Urinary bladder (tissue), 4 donors: ENCODE measurements around the gene ETNK2. TPM values are rescaled to one million over a fixed set of nuclear protein-coding genes. Genes with fewer than 3 reads are reported as not detected.
A peak's percentile ranks its signal among the peaks of the same experiment; 100 is the strongest.

Source experiments
- DNase-seq: peaks from one replicate; pipeline ENCODE4 v3.0.0-alpha.2; 2015; ENCODE audit errors: extremely low spot score
- H3K27ac ChIP-seq: one replicate; pipeline ENCODE4 v1.5.1; 2013; ENCODE audit warnings: low read depth, mild to moderate bottlenecking, moderate library complexity
- H3K36me3 ChIP-seq: one replicate; pipeline ENCODE4 v1.6.1; 2013; ENCODE audit warnings: mild to moderate bottlenecking, moderate library complexity; ENCODE audit not compliant: insufficient read depth
- H3K4me1 ChIP-seq: one replicate; pipeline ENCODE4 v1.6.1; 2013; ENCODE audit warnings: mild to moderate bottlenecking, moderate library complexity; ENCODE audit not compliant: insufficient read depth
- H3K4me3 ChIP-seq: one replicate; pipeline ENCODE4 v1.5.1; 2013; ENCODE audit warnings: low read depth, low read length
- WGBS: extraction: QIAGEN DNeasy Blood & Tissue Kit; methylation state at CpG from one replicate; pipeline ENCODE4 v1.1.7; 2013; 5-methylcytosine and 5-hydroxymethylcytosine counted together
- polyA plus RNA-seq: library from polyadenylated mRNA; stranded (reverse); fragments of 200-250 nt; gene quantifications from one replicate; pipeline ENCODE4 v1.2.3, GENCODE V29; 2013
- total RNA-seq: library from RNA; depleted of rRNA; stranded (reverse); fragments of >200 nt; gene quantifications from one replicate; pipeline ENCODE4 v1.2.3, GENCODE V29; 2014
- donor health status: healthy with polysubstance abuse.
- donor health status: healthy.

ETNK2 gene
- total and polyA plus RNA-seq, 2 donors = 7.7 to 25.8 TPM

DNA sequence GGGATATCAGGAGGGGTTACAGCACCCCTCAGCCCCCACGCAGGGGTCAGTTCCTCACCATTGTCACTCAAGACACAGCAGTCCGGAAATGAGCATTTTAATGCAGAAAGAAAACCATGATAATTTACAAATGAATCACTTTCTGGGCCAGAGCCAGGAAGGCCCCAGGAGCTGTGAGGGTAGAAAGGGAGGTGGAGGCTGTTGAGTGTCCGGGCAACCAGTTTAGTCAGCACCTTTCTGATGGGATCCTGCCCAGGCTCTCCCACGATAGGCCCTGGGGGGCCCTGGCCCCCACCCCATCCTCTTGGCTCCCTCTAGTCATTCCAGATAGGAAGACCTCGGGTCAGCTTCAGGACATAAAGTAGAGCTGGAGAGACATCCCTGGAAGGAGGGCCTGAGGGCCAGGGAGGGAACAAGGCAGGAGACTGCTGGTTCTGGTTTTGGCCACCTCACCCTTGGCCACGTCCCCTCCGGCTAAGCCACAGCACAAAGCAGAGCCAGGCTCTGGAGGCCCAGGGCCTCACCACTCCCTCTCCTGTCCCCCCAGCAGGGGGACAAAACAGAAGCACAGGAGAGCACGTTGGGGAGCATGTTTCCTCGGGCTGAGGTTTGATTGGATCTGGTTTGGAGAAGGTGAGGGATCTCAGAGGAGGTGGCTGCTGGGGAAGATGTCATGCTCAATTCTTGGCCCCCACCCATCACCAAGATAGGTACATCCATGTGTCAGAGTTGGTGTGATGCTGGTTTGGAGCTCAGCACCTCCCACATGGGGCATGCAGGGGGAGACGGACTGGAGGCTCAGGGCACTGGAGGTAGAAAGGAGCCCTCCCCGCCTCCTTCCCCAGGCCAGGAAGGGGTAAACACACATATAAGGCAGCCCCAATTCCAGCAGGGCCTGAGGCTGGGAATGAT is 20.6 kb downstream of the ETNK2 start:
- no peak for DNase-seq
- 42% methylated on average over 11 of the region's 11 CpGs for WGBS
- Histone ChIP-seq H3K27ac (peak overlapping the region; percentile 14), H3K4me3 (no peak overlapping the region), H3K4me1 (no peaks in the 10 kb centered on the region), H3K36me3 (no peaks in the 10 kb centered on the region)

GRCh38 chr1:204130178-204130577 is 21.7 kb downstream of the ETNK2 start:
- peaks cover 2% of the 10 kb centered on the region for H3K36me3 ChIP-seq
- no peak overlapping the region for H3K27ac ChIP-seq
- 85% methylated on average over 4 of the region's 4 CpGs for WGBS
- H3K4me3 ChIP-seq = no peak overlapping the region
- H3K4me1 ChIP-seq = no peaks in the 10 kb centered on the region
- no peak for DNase-seq

GRCh38 chr1:204128964-204129896 is 22.6 kb downstream of the ETNK2 start:
- DNase-seq = no peak
- no peak overlapping the region for H3K4me3 ChIP-seq
- WGBS = 25% methylated on average over 29 of the region's 29 CpGs
- peaks cover 4% of the 10 kb centered on the region for H3K36me3 ChIP-seq
- H3K4me1 ChIP-seq = no peaks in the 10 kb centered on the region
- H3K27ac ChIP-seq = no peak overlapping the region

DNA sequence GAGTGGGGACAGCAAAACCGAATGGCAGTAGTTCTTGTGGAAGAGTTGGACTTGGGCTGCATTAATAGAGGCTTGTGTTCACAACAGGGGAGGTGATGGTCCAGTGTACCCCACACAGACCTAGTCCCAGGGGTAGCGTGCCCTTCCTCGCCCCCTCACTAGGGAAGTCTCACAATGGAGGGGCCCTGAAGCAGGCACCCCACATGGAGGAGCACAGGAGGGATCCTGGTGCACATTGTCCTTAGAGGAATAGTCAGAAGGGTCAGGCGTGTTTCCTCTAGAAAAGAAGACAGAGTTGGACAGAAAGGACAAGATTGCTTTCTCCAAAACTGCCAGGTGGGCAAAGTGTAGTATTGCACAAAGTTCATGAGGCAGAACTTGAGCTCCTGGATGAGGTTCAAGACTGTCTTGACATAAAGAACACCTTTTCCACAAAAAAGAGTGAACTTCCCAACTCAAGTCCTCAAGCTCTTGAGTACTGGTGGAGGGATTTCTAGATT is 23.3 kb downstream of the ETNK2 start:
- 91% methylated on average over 4 of the region's 4 CpGs for WGBS
- peaks cover 4% of the 10 kb centered on the region for H3K36me3 ChIP-seq
- H3K27ac ChIP-seq = no peak overlapping the region
- no peak overlapping the region for H3K4me3 ChIP-seq
- DNase-seq = no peak
- no peaks in the 10 kb centered on the region for H3K4me1 ChIP-seq

DNA sequence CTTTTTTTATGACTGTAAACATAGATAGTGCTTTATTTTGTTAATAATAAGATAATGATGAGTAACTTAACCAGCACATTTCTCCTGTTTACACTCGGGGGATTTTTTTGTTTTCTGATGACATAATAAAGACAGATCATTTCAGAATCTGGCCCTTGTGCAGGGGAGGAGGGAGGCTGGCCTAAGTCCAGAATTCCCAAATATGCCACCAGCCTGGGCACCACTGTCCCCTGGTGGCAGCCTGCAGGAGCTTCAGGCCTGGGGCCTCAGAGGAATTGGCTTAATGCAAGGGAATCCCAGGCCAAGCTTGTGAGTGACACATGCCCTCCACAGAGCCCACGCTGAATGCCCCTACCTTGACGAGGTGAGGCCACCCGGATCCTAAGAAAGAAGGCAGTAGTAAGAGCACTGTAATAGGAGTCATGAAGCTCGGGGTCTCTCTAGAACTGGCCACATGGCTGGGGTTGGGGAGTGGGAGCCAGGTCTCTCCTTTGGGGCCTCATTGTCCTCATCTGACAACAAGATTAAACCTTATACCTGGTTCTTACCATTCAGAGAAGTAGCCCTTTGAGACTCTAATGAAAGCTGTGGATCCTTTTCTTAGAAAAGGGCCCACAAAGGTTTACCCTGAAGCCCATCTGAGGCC is 24.1 kb downstream of the ETNK2 start:
- 31% methylated on average over 5 of the region's 5 CpGs for WGBS
- H3K4me3 ChIP-seq = no peak overlapping the region
- H3K36me3 ChIP-seq = peaks cover 4% of the 10 kb centered on the region
- peak overlapping the region; percentile 33 for H3K27ac ChIP-seq
- H3K4me1 ChIP-seq = no peaks in the 10 kb centered on the region
- no peak for DNase-seq

DNA sequence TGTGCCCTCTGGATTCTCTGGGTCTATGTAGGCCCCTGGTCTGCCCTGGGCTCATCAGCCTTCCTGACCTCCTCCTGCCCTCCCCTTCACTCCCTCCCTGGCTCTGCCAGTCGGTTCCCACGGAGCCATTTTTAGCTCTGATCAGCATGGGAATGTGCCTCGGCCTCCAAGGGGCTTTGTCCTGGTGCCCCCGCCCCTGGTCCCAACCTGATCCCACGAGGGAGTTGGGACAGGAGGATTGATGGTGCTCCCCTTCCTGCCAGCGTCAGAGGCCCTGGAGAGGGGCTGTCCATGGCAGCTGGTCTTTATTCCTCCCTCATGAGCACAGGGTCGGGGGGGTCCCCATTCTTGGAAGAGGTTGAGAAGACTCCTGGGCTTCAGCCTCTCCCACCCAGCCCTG is 24.9 kb downstream of the ETNK2 start:
- no peak for DNase-seq
- Histone ChIP-seq H3K4me3 (no peak overlapping the region), H3K27ac (peak overlapping the region; percentile 30), H3K36me3 (peaks cover 4% of the 10 kb centered on the region), H3K4me1 (no peaks in the 10 kb centered on the region)
- WGBS = 32% methylated on average over 7 of the region's 7 CpGs

- no peak overlapping the region for H3K27ac ChIP-seq
- WGBS = 70% methylated on average over 8 of the region's 8 CpGs
- peaks cover 4% of the 10 kb centered on the region for H3K36me3 ChIP-seq
- DNase-seq = no peak
- H3K4me3 ChIP-seq = no peak overlapping the region
- H3K4me1 ChIP-seq = no peaks in the 10 kb centered on the region
Measured at GRCh38 chr1:204126386-204126785, 25.5 kb downstream of the ETNK2 start.

GRCh38 chr1:204125759-204126351 is 26.0 kb downstream of the ETNK2 start:
- no peak for DNase-seq
- Histone ChIP-seq H3K27ac (no peak overlapping the region), H3K36me3 (peaks cover 4% of the 10 kb centered on the region), H3K4me3 (no peak overlapping the region), H3K4me1 (no peaks in the 10 kb centered on the region)
- 89% methylated on average over 18 of the region's 18 CpGs for WGBS

GRCh38 chr1:204124639-204125038 is 27.2 kb downstream of the ETNK2 start:
- 94% methylated on average over 22 of the region's 22 CpGs for WGBS
- no peaks in the 10 kb centered on the region for H3K4me1 ChIP-seq
- peaks cover 6% of the 10 kb centered on the region for H3K36me3 ChIP-seq
- DNase-seq = no peak
- H3K27ac ChIP-seq = no peak overlapping the region
- H3K4me3 ChIP-seq = no peak overlapping the region

DNA sequence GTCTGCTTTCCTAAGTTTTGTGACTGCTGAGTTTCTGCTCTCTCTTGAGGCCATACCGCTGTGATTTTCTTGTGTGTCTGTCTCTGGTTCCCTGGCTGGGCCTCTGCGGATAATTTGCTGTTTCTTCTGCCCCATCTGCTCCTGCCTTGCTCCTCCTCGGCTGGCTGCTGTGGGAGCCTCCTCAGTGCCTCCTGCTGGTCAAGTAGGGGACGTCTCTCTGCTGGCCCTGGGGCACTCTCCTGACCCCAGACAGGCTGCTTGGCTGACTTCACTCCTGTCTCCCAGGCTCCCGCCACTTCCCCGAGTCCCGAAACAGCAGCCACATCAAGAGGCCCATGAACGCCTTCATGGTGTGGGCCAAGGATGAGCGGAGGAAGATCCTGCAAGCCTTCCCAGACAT is 28.5 kb downstream of the ETNK2 start:
- 76% methylated on average over 9 of the region's 9 CpGs for WGBS
- Histone ChIP-seq H3K4me3 (no peak overlapping the region), H3K4me1 (no peaks in the 10 kb centered on the region), H3K36me3 (peaks cover 6% of the 10 kb centered on the region), H3K27ac (no peak overlapping the region)
- no peak for DNase-seq

DNA sequence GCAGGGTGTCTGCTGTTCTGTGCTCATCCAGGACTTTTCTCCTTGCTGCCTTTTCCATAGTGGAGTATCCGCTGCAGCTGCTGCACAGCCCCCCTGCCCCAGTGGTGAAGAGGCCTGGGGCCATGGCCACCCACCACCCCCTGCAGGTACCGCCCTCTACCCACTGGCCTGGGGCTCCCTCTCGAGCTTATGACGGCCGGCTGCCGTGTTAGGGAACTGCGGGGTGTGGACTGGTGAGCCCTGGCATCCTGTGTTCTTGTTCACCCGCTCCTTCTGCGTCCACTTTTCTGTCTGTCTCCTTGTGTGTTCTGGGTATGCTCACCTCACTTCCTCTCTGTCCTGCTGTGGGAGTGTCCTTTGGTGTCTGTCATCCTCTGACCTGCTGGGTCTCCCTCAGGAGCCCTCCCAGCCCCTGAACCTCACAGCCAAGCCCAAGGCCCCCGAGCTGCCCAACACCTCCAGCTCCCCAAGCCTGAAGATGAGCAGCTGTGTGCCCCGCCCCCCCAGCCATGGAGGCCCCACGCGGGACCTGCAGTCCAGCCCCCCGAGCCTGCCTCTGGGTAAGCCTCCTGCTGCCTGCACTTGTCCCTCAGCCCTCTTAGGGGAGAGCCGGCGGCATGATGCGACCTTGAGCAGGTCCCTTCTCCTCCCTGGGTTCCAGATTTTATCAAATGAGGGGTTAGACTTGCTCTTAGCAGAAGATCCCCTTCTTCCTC is 29.8 kb downstream of the ETNK2 start:
- no peak for DNase-seq
- 84% methylated on average over 17 of the region's 17 CpGs for whole genome bisulfite sequencing
- peaks cover 6% of the 10 kb centered on the region for H3K36me3 ChIP-seq
- no peaks in the 10 kb centered on the region for H3K4me1 ChIP-seq
- H3K4me3 ChIP-seq = no peak overlapping the region
- H3K27ac ChIP-seq = no peak overlapping the region

DNA sequence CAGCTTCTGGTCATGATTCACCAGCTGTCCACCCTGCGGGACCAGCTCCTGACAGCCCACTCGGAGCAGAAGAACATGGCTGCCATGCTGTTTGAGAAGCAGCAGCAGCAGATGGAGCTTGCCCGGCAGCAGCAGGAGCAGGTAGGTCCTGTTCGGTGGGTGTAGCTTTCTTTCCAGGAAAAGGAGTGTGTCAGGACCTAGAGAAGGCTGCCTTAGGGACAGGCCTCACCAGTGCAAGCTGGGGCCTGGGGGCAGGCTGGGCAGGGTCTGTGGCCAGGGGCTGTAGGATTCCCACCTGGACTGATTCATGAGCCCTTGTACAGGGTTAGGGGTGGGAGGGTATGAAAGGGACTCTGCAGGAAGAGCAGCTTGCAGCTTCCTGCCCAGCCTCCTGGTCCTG is 35.3 kb downstream of the ETNK2 start:
- H3K27ac ChIP-seq = no peak overlapping the region
- no peak for DNase-seq
- peaks cover 2% of the 10 kb centered on the region for H3K36me3 ChIP-seq
- H3K4me1 ChIP-seq = no peaks in the 10 kb centered on the region
- 93% methylated on average over 4 of the region's 4 CpGs for WGBS
- no peak overlapping the region for H3K4me3 ChIP-seq
